ENCODE results near the gene BBS9.

BBS9 gene

GRCh38 chr7:33373195-33373594 lies 243.8 kb downstream of the BBS9 start:
- DNase-seq, result no peak

GRCh38 chr7:33379891-33380525 lies 250.6 kb downstream of the BBS9 start:
- intact Hi-C loops (cut with DNase I; ENCODE audit: low total_unique reads), result no loop called here
- no peak for DNase-seq
- no peak overlapping the region for H3K27ac ChIP-seq
- H3K4me3 ChIP-seq, result no peak overlapping the region
- no peaks in the 10 kb centered on the region for H3K27me3 ChIP-seq
- H3K36me3 ChIP-seq, result peaks cover 15 to 25% (median 20%) of the 10 kb centered on the region in 3 donors
- H3K4me1 ChIP-seq, result no peaks in the 10 kb centered on the region
- no peak for TF ChIP-seq CTCF (IDR thresholded peaks at IDR 0.05)
- H3K9me3 ChIP-seq, result no peaks in the 10 kb centered on the region

More at GRCh38 chr7:33373195-33373594, 243.8 kb downstream of the BBS9 start:
- Histone ChIP-seq H3K36me3 (peaks cover 5 to 18% (median 7%) of the 10 kb centered on the region in 3 donors), H3K9me3 (no peaks in the 10 kb centered on the region), H3K27me3 (no peaks in the 10 kb centered on the region), H3K27ac (no peak overlapping the region), H3K4me3 (no peak overlapping the region), H3K4me1 (no peaks in the 10 kb centered on the region)
- no peak for TF ChIP-seq CTCF (IDR thresholded peaks at IDR 0.05)
- intact Hi-C loops (cut with DNase I; ENCODE audit: low total_unique reads), result no loop called here

- TF ChIP-seq CTCF (IDR thresholded peaks at IDR 0.05), result no peak
- H3K36me3 ChIP-seq, result peaks cover 5 to 18% (median 17%) of the 10 kb centered on the region in 3 donors
- H3K27ac ChIP-seq, result no peak overlapping the region
- H3K9me3 ChIP-seq, result no peaks in the 10 kb centered on the region
- no peak overlapping the region for H3K4me3 ChIP-seq
- H3K27me3 ChIP-seq, result no peaks in the 10 kb centered on the region
- intact Hi-C loops (cut with DNase I; ENCODE audit: low total_unique reads), result no loop called here
- H3K4me1 ChIP-seq, result no peaks in the 10 kb centered on the region
- DNase-seq, result no peak
These were observed 259.0 kb downstream of the BBS9 start for GRCh38 chr7:33388332-33388731.

GRCh38 chr7:33392148-33392547 lies 262.8 kb downstream of the BBS9 start:
- H3K36me3 ChIP-seq, result peaks cover 5 to 22% (median 12%) of the 10 kb centered on the region in 3 donors
- H3K27me3 ChIP-seq, result no peaks in the 10 kb centered on the region
- no peak for DNase-seq
- H3K27ac ChIP-seq, result no peak overlapping the region
- H3K9me3 ChIP-seq, result no peaks in the 10 kb centered on the region
- H3K4me3 ChIP-seq, result no peak overlapping the region
- intact Hi-C loops (cut with DNase I; ENCODE audit: low total_unique reads), result no loop called here
- H3K4me1 ChIP-seq, result no peaks in the 10 kb centered on the region
- TF ChIP-seq CTCF (IDR thresholded peaks at IDR 0.05), result no peak

- no peak for DNase-seq
- H3K36me3 ChIP-seq, result peaks cover 0 to 13% (median 1%) of the 10 kb centered on the region in 3 donors
- no peaks in the 10 kb centered on the region for H3K4me1 ChIP-seq
- no peaks in the 10 kb centered on the region for H3K27me3 ChIP-seq
- no peaks in the 10 kb centered on the region for H3K9me3 ChIP-seq
- no peak overlapping the region for H3K27ac ChIP-seq
- TF ChIP-seq CTCF (IDR thresholded peaks at IDR 0.05), result no peak
- intact Hi-C loops (cut with DNase I; ENCODE audit: low total_unique reads), result no loop called here
- no peak overlapping the region for H3K4me3 ChIP-seq
These were observed 264.4 kb downstream of the BBS9 start for GRCh38 chr7:33393770-33394169.
